Caco-2 (cell line): ENCODE results near the gene KCNAB1. TPM values are rescaled to one million over a fixed set of nuclear protein-coding genes. Genes with fewer than 3 reads are reported as not detected.
"Not testable (repeated sequence)": the region's sequence is repeated elsewhere in the genome, so short reads cannot be mapped to it uniquely, and the experiment has no call there.

Source experiments
- BruUV-seq: library from RNA; stranded (reverse); fragments of 400-500 nt; replicated peaks from 2 replicates; lab custom pipeline; 2021; lab: Mats Ljungman, UMichigan
- CTCF ChIA-PET: fragments of 300-600 bp; sonication (Branson Sonifier 250); formaldehyde crosslinking; loops from one replicate; lab custom pipeline; 2022; ENCODE audit warnings: antibody characterized with exemption; lab: Charles Lee
- POLR2A ChIA-PET: fragments of 300-600 bp; sonication (Branson Sonifier 250); formaldehyde crosslinking; loops from one replicate; lab custom pipeline; 2022; ENCODE audit warnings: antibody characterized with exemption; lab: Charles Lee
- DNase-seq, 2 experiments: peaks; one replicate each; pipeline versions ENCODE4 v3.0.0 to v3.0.0-alpha.2; 2020 to 2022
- H3K27me3 ChIP-seq: replicated peaks from 2 replicates; pipeline ENCODE4 v1.6.0; 2011; ENCODE audit warnings: low read length; ENCODE audit not compliant: control insufficient read depth, insufficient read depth
- H3K36me3 ChIP-seq: 2 replicates; pipeline ENCODE4 v1.5.1; 2011; ENCODE audit warnings: low read length; ENCODE audit not compliant: control insufficient read depth, insufficient read depth
- H3K4me1 ChIP-seq: fragments of 250-450 bp; sonication (Bioruptor Pico); 2 replicates; pipeline ENCODE4 v1.5.1; 2020; ENCODE audit warnings: mild to moderate bottlenecking
- H3K4me3 ChIP-seq: 2 replicates; pipeline ENCODE4 v1.5.1; 2011; ENCODE audit warnings: low read depth, mild to moderate bottlenecking, control low read depth, low read length
- H3K9me3 ChIP-seq: fragments of 250-450 bp; sonication (Bioruptor Pico); 2 replicates; pipeline ENCODE4 v1.5.1; 2020; ENCODE audit warnings: mild to moderate bottlenecking, moderate library complexity
- H3K27ac Mint-ChIP-seq: one replicate; pipeline ENCODE4 v1.8.0; 2022; ENCODE audit warnings: mixed read lengths; ENCODE audit not compliant: unreplicated experiment
- H3K27me3 Mint-ChIP-seq: one replicate; pipeline ENCODE4 v1.8.0; 2022; ENCODE audit warnings: mixed read lengths; ENCODE audit not compliant: insufficient read depth, unreplicated experiment
- H3K36me3 Mint-ChIP-seq: one replicate; pipeline ENCODE4 v1.8.0; 2022; ENCODE audit warnings: mild to moderate bottlenecking, mixed read lengths; ENCODE audit not compliant: insufficient read depth, unreplicated experiment
- H3K4me1 Mint-ChIP-seq: one replicate; pipeline ENCODE4 v1.8.0; 2022; ENCODE audit warnings: low read depth, mixed read lengths; ENCODE audit not compliant: unreplicated experiment
- H3K4me3 Mint-ChIP-seq: one replicate; pipeline ENCODE4 v1.8.0; 2022; ENCODE audit warnings: mild to moderate bottlenecking, moderate library complexity, mixed read lengths; ENCODE audit not compliant: unreplicated experiment
- H3K9me3 Mint-ChIP-seq: one replicate; pipeline ENCODE4 v1.8.0; 2022; ENCODE audit warnings: mixed read lengths; ENCODE audit not compliant: unreplicated experiment
- CTCF ChIP-seq, 2 experiments: fragments of 200-600 bp in 1 of 2; IDR thresholded peaks; 1 replicate in 1 of 2; 2 replicates in 1 of 2; pipeline versions ENCODE4 v1.5.1 to v1.8.0; 2011 to 2022; ENCODE audit warnings: antibody characterized with exemption in 1 of 2, control low read depth in 1 of 2, inconsistent platforms in 1 of 2, low read depth in 1 of 2, low read length in 1 of 2, mild to moderate bottlenecking in 1 of 2, moderate library complexity in 1 of 2; ENCODE audit not compliant: insufficient read depth in 1 of 2, severe bottlenecking in 1 of 2, unreplicated experiment in 1 of 2
- intact Hi-C: fragments of 100-400 bp; cut with micrococcal nuclease; formaldehyde crosslinking; loops from one replicate; pipeline ENCODE4 v1.10.0; 2022; ENCODE audit not compliant: unreplicated experiment
- total RNA-seq: library from RNA; stranded (reverse); gene quantifications from 2 replicates; pipeline ENCODE4 v1.2.3, GENCODE V29; 2022

The KCNAB1 gene
- total RNA-seq, 1 experiment from 2014 or later = 0.14 TPM

DNA sequence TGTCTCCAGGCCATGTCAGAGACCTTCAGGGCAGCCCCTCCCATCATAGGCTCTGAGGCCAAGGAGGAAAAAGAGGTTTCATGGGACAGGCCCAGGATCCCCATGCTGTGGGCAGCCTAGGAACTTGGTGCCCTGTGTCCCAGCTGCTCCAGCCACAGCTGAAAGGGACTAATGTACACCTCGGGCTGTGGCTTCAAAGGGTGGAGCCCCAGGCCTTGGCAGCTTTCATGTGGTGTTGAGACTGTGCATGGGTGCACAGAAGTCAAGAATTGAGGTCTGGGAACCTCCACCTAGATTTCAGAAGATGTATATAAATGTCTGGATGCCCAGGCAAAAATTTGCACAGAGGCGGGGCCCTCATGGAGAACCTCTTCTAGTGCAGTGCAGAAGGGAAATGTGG, 441.2 kb downstream of the KCNAB1 start:
- no peak for DNase-seq
- TF ChIP-seq CTCF (IDR thresholded peaks at IDR 0.05; ENCODE audit: insufficient read depth in 1 of 2, low read depth in 1 of 2, low read length in 1 of 2, severe bottlenecking in 1 of 2, unreplicated experiment in 1 of 2) = no peak
- no peaks in the 10 kb centered on the region for H3K9me3 ChIP-seq
- Mint-ChIP-seq H3K36me3 (no peaks in the 10 kb centered on the region), H3K27me3 (no peaks in the 10 kb centered on the region), H3K4me1 (peaks cover 10% of the 10 kb centered on the region), H3K27ac (no peak overlapping the region), H3K9me3 (no peaks in the 10 kb centered on the region), H3K4me3 (no peak overlapping the region)
- no peaks in the 10 kb centered on the region for H3K27me3 ChIP-seq
- H3K4me3 ChIP-seq = no peak overlapping the region
- no peaks in the 10 kb centered on the region for H3K36me3 ChIP-seq
- ChIA-PET CTCF (no interaction called here), POLR2A (no interaction called here)
- intact Hi-C loops = no loop called here
- H3K4me1 ChIP-seq = no peaks in the 10 kb centered on the region
- no TSS peak for BruUV-seq

GRCh38 chr3:156562486-156562885, 442.1 kb downstream of the KCNAB1 start:
- H3K27me3 Mint-ChIP-seq, H3K4me1 ChIP-seq, H3K4me3 ChIP-seq, DNase-seq, intact Hi-C loops, H3K27ac Mint-ChIP-seq, H3K27me3 ChIP-seq, H3K4me1 Mint-ChIP-seq, H3K36me3 ChIP-seq, POLR2A ChIA-PET, H3K9me3 Mint-ChIP-seq, BruUV-seq, H3K9me3 ChIP-seq, H3K4me3 Mint-ChIP-seq, H3K36me3 Mint-ChIP-seq, CTCF ChIA-PET: not testable (repeated sequence)

DNA sequence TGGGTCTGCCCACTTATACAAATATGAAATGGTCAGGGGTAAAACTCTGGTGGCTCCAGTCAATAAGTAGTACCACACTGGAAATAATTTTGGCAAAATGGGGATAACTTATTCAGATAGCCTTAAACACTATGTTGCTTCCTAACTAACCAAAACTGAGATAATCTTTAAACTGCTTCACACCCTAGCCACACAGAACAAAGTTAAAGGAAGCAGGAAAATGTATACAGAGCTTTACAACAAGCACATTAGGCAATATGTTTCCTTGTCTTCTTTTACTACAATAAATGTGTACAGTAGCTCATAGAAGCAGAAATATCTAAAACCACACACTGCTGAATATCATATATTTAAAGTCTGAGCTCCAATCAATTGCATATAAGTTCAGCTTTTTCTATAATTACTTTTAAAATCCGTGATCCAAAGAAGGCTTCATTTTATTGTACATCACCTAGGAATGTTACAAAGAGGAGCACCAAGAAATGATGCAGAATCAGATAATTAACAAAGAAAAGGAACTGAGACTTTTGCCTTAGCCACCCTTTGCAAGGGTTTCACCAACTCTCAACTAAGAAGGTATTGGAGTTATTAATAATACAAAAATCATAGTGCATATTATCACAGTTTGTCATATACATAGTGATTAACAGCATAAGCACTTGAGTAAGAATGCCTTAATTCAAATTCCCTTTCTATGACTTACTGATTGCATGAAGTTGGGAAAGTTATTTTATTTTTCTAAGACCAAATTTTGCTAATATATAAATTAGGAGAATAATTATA, 443.7 kb downstream of the KCNAB1 start:
- POLR2A ChIA-PET = no interaction called here
- CTCF ChIA-PET = no interaction called here
- Mint-ChIP-seq H3K27me3 (no peaks in the 10 kb centered on the region), H3K36me3 (no peaks in the 10 kb centered on the region), H3K4me3 (no peak overlapping the region), H3K27ac (no peak overlapping the region), H3K4me1 (peaks cover 10% of the 10 kb centered on the region), H3K9me3 (no peaks in the 10 kb centered on the region)
- BruUV-seq = no TSS peak
- Histone ChIP-seq H3K4me1 (no peaks in the 10 kb centered on the region), H3K9me3 (no peaks in the 10 kb centered on the region; the same call in 1 of the 2 replicates), H3K4me3 (no peak overlapping the region), H3K36me3 (no peaks in the 10 kb centered on the region), H3K27me3 (no peaks in the 10 kb centered on the region)
- DNase-seq = no peak
- no peak for TF ChIP-seq CTCF (IDR thresholded peaks at IDR 0.05; ENCODE audit: insufficient read depth in 1 of 2, low read depth in 1 of 2, low read length in 1 of 2, severe bottlenecking in 1 of 2, unreplicated experiment in 1 of 2)
- intact Hi-C loops = no loop called here

DNA sequence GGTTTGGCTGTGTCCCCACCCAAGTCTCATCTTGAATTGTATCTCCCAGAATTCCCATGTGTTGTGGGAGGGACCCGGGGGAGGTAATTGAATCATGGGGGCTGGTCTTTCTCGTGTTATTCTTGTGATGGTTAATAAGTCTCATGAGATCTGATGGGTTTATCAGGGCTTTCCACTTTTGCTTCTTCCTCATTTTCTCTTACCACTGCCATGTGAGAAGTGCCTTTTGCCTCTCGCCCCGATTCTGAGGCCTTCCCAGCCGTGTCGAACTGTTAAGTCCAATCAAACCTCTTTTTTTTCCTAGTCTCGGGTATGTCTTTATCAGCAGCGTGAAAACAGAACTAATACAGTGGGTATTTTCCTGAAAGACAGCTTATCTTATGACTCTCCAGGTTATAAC, 448.6 kb downstream of the KCNAB1 start:
- CTCF ChIA-PET, H3K27me3 Mint-ChIP-seq, H3K4me1 Mint-ChIP-seq, H3K36me3 Mint-ChIP-seq, H3K4me1 ChIP-seq, BruUV-seq, H3K36me3 ChIP-seq, H3K27me3 ChIP-seq, H3K27ac Mint-ChIP-seq, H3K4me3 Mint-ChIP-seq, H3K9me3 ChIP-seq, DNase-seq, intact Hi-C loops, POLR2A ChIA-PET, H3K4me3 ChIP-seq, H3K9me3 Mint-ChIP-seq: not testable (repeated sequence)

DNA sequence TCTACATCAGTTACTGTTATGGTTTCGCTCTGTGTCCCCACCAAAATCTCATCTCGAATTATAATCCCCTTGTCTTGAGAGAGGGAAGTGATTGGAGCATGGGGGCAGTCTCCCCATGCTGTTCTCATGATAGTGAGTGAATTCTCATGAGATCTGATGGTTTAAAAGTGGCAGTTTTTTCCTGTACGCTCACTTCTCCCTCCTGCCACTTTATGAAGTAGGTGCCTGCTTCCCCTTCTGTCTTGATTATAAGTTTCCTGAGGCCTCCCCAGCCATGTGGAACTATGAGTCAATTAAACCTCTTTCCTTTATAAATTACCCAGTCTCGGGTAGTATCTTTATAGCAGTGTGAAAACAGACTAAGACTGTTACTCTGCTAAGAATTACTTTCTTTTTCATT, 449.5 kb downstream of the KCNAB1 start:
- H3K4me3 Mint-ChIP-seq, H3K9me3 ChIP-seq, H3K27me3 ChIP-seq, H3K27me3 Mint-ChIP-seq, DNase-seq, H3K4me3 ChIP-seq, CTCF ChIA-PET, H3K9me3 Mint-ChIP-seq, H3K4me1 Mint-ChIP-seq, BruUV-seq, H3K36me3 Mint-ChIP-seq, H3K4me1 ChIP-seq, H3K27ac Mint-ChIP-seq, POLR2A ChIA-PET, H3K36me3 ChIP-seq, intact Hi-C loops: not testable (repeated sequence)
